K562 (cell line): Measurements from ENCODE around the gene CD82. TPM values are rescaled to one million over a fixed set of nuclear protein-coding genes. Genes with fewer than 3 reads are reported as not detected.

ENCODE experiments used
- ATAC-seq: fragments of 200-7000 bp; cut with Tn5 transposase; 3 replicates; pipeline ENCODE4 v1.9.1; 2020; ENCODE audit warnings: moderate library complexity
- BruUV-seq: library from RNA; stranded (reverse); fragments of 400-500 nt; replicated peaks from 2 replicates; lab custom pipeline; 2021; lab: Mats Ljungman, UMichigan
- CTCF ChIA-PET: fragments of 300-600 bp; formaldehyde crosslinking; extraction: SDS; loops from one replicate; lab custom pipeline; 2021; ENCODE audit warnings: low intra/inter-chr PET ratio; lab: Yijun Ruan, JAX
- POLR2A ChIA-PET: fragments of 300-600, 350-650 bp; sonication (Branson Sonifier 250); formaldehyde crosslinking; extraction: SDS; loops from one replicate; lab custom pipeline; 2021; ENCODE audit warnings: antibody characterized with exemption, inconsistent platforms; lab: Yijun Ruan, JAX
- DNase-seq, 4 experiments: peaks; one replicate each; pipeline versions ENCODE4 v3.0.0 to v3.0.0-alpha.2; 2011 to 2018; ENCODE audit warnings: low spot score in 3 of 4, mixed read lengths in 3 of 4; ENCODE audit errors: extremely low read depth in 1 of 4
- FAIRE-seq: peaks from 2 replicates; lab custom pipeline; 2011; peaks lifted over from hg19 to GRCh38; lab: Jason Lieb, UNC
- H2AFZ ChIP-seq: 2 replicates; pipeline ENCODE4 v1.6.0; 2011; ENCODE audit warnings: low read depth, low read length, control low read depth, inconsistent platforms
- H3K27ac ChIP-seq: fragments of 200-600 bp; 3 replicates; pipeline ENCODE4 v1.8.0; 2011; ENCODE audit warnings: low read depth, mild to moderate bottlenecking, control low read depth, inconsistent platforms, low read length, moderate library complexity, mixed read lengths; ENCODE audit errors: extremely low read depth
- H3K27me3 ChIP-seq, 2 experiments: fragments of 300-600 bp in 1 of 2; 2 replicates in 1 of 2; 3 replicates in 1 of 2; pipeline versions ENCODE4 v1.6.0 to v1.8.0; 2011; ENCODE audit warnings: inconsistent platforms in 2 of 2, low read length in 2 of 2, mild to moderate bottlenecking in 1 of 2, mixed read lengths in 1 of 2, moderate library complexity in 1 of 2; ENCODE audit not compliant: control insufficient read depth in 2 of 2, insufficient read depth in 2 of 2
- H3K36me3 ChIP-seq: fragments of 300-600 bp; 3 replicates; pipeline ENCODE4 v1.8.0; 2011; ENCODE audit warnings: mild to moderate bottlenecking, low read length, inconsistent platforms; ENCODE audit not compliant: control insufficient read depth, insufficient read depth
- H3K4me1 ChIP-seq, 2 experiments: fragments of 200-600 bp in 1 of 2; replicated peaks in 1 of 2; 2 replicates in 1 of 2; 3 replicates in 1 of 2; pipeline versions ENCODE4 v1.5.1 to v1.8.0; 2011; ENCODE audit warnings: inconsistent platforms in 2 of 2, low read length in 2 of 2, mild to moderate bottlenecking in 1 of 2, mixed read lengths in 1 of 2, moderate library complexity in 1 of 2; ENCODE audit not compliant: control insufficient read depth in 2 of 2, insufficient read depth in 2 of 2
- H3K4me2 ChIP-seq: 2 replicates; pipeline ENCODE4 v1.6.1; 2011; ENCODE audit warnings: low read length, control low read depth, inconsistent platforms, mixed read lengths; ENCODE audit not compliant: insufficient read depth
- H3K4me3 ChIP-seq: fragments of 200-600 bp; sonication (generic), shearing (Covaris generic); 2 replicates; pipeline ENCODE4 v1.5.1; 2016; ENCODE audit warnings: control low read depth, inconsistent platforms
- H3K79me2 ChIP-seq: fragments of 200-600 bp; 3 replicates; pipeline ENCODE4 v1.8.0; 2011; ENCODE audit warnings: low read length, inconsistent platforms; ENCODE audit not compliant: control insufficient read depth, insufficient read depth
- H3K9ac ChIP-seq, 2 experiments: 2 replicates each; pipeline versions ENCODE4 v1.6.0 to v1.6.1; 2011; ENCODE audit warnings: low read depth in 2 of 2, low read length in 2 of 2, control low read depth in 1 of 2, inconsistent platforms in 1 of 2, mild to moderate bottlenecking in 1 of 2, mixed read lengths in 1 of 2; ENCODE audit not compliant: insufficient read depth in 1 of 2
- H3K9me1 ChIP-seq: one replicate; pipeline ENCODE4 v1.6.0; 2011; ENCODE audit warnings: inconsistent platforms, mild to moderate bottlenecking, low read length, moderate library complexity; ENCODE audit not compliant: control insufficient read depth, insufficient read depth
- H3K9me3 ChIP-seq: replicated peaks from 2 replicates; pipeline ENCODE4 v1.5.1; 2011; ENCODE audit warnings: low read depth, low read length, inconsistent platforms; ENCODE audit not compliant: control insufficient read depth, insufficient read depth
- H4K20me1 ChIP-seq: replicated peaks from 2 replicates; pipeline ENCODE4 v1.6.1; 2011; ENCODE audit warnings: low read length, inconsistent platforms, mixed read lengths; ENCODE audit not compliant: control insufficient read depth, insufficient read depth
- E2F6 ChIP-seq, 2 experiments: IDR thresholded peaks; 2 replicates each; pipeline ENCODE4 v1.6.1; 2011; ENCODE audit warnings: borderline replicate concordance in 1 of 2, control low read depth in 1 of 2, low read depth in 1 of 2, low read length in 1 of 2, mild to moderate bottlenecking in 1 of 2, mixed read lengths in 1 of 2, moderate library complexity in 1 of 2; ENCODE audit not compliant: insufficient read depth in 1 of 2, insufficient read length in 1 of 2, poor library complexity in 1 of 2, severe bottlenecking in 1 of 2; ENCODE audit errors: extremely low read depth in 1 of 2
- GATA2 ChIP-seq: sonication (generic); formaldehyde crosslinking; IDR thresholded peaks from 2 replicates; pipeline ENCODE4 v1.4.0; 2020; ENCODE audit warnings: mild to moderate bottlenecking, missing genetic modification reagents
- HMGN3 ChIP-seq: IDR thresholded peaks from 2 replicates; pipeline ENCODE4 v1.6.1; 2011; ENCODE audit warnings: borderline replicate concordance, low read depth, mild to moderate bottlenecking, mixed read lengths, low read length; ENCODE audit not compliant: insufficient read length; ENCODE audit errors: extremely low read depth
- IRF2 ChIP-seq: sonication (generic); formaldehyde crosslinking; IDR thresholded peaks from 2 replicates; pipeline ENCODE4 v1.8.1; 2022; ENCODE audit warnings: mild to moderate bottlenecking, missing genetic modification reagents
- POLR2AphosphoS5 ChIP-seq: IDR thresholded peaks from 2 replicates; pipeline ENCODE4 v1.6.1; 2011; ENCODE audit warnings: mild to moderate bottlenecking, low read depth, low read length, moderate library complexity; ENCODE audit not compliant: control insufficient read depth, insufficient read depth
- RBM39 ChIP-seq: fragments of 200-400 bp; formaldehyde crosslinking; optimal IDR thresholded peaks from 2 replicates; pipeline ENCODE3; 2018; ENCODE audit warnings: low read depth, low read length
- SREBF1 ChIP-seq: fragments of 150-350 bp; IDR thresholded peaks from 2 replicates; pipeline ENCODE4 v1.6.1; 2014; ENCODE audit warnings: antibody characterized with exemption, low read depth, low read length, borderline replicate concordance
- SRSF9 ChIP-seq: fragments of 200-400 bp; formaldehyde crosslinking; IDR thresholded peaks from 2 replicates; pipeline ENCODE4 v1.6.1; 2017; ENCODE audit warnings: low read depth, low read length, borderline replicate concordance
- ZFP36 ChIP-seq: fragments of 150-350 bp; IDR thresholded peaks from 2 replicates; pipeline ENCODE4 v1.6.1; 2018; ENCODE audit warnings: low read length, low read depth; ENCODE audit not compliant: partially characterized antibody
- WGBS: fragments of 100-300 bp; shearing (Covaris generic); methylation state at CpG from one replicate; pipeline ENCODE4 v1.1.6; 2016; ENCODE audit warnings: low coverage, mixed read lengths; ENCODE audit not compliant: insufficient coverage; ENCODE audit errors: missing lambda C conversion rate; 5-methylcytosine and 5-hydroxymethylcytosine counted together
- in situ Hi-C: fragments of 300-500 bp; cut with MboI; formaldehyde crosslinking; loops from 4 replicates; pipeline ENCODE4 v1.15.0; 2018; ENCODE audit warnings: inconsistent platforms, mixed read lengths
- intact Hi-C: fragments of 100-400 bp; cut with micrococcal nuclease; formaldehyde crosslinking; loops from 2 replicates; pipeline ENCODE4 v1.14.2; 2022
- polyA plus RNA-seq, 8 experiments: library from polyadenylated mRNA; depleted of rRNA in 4 of 8; stranded (reverse) in 5 of 8; unstranded in 3 of 8; fragments of >200 nt; fragmentation: Nextera tagmentation in 2 of 8; fragmentation: Illumina TruSeq in 1 of 8; extraction: Ambion mirVana in 2 of 8; extraction: Trizol in 1 of 8; gene quantifications; 2 replicates each; pipeline versions ENCODE4 v1.2.1 to v1.2.3, GENCODE V29; 2011 to 2014; ENCODE audit warnings: inconsistent platforms in 1 of 8, missing spikeins in 1 of 8
- total RNA-seq, 7 experiments: library from RNA; depleted of rRNA in 6 of 7; stranded (reverse); fragments of >200 nt in 6 of 7; fragmentation: Illumina TruSeq in 2 of 7; extraction: Trizol in 2 of 7; gene quantifications; 2 replicates each; pipeline versions ENCODE4 v1.2.1 to v1.2.3, GENCODE V29; 2011 to 2021; ENCODE audit warnings: low replicate concordance in 1 of 7

CD82 gene
- total and polyA plus RNA-seq, 9 of the 15 experiments (the other 6 are each of a cell fraction or from before 2014, with no cell fraction given), result 0.27 to 9.4 (median 3.0) TPM

- no peak for TF ChIP-seq RBM39
- Histone ChIP-seq H3K9me1 (no peaks in the 10 kb centered on the region), H3K4me1 (peaks cover 4 to 8% of the 10 kb centered on the region in 2 experiments; a peak in 4 of 5 replicates), H4K20me1 (no peaks in the 10 kb centered on the region), H3K4me2 (no peak overlapping the region), H3K4me3 (no peak overlapping the region), H3K9ac (no peak overlapping the region), H3K27me3 (peaks cover 28 to 61% of the 10 kb centered on the region in 2 experiments; a peak in 4 of 5 replicates), H3K9me3 (no peaks in the 10 kb centered on the region), H3K79me2 (no peaks in the 10 kb centered on the region), H3K27ac (no peak overlapping the region), H3K36me3 (no peaks in the 10 kb centered on the region), H2AFZ (no peak overlapping the region)
- intact Hi-C loops, result no loop called here
- POLR2A ChIA-PET, result no interaction called here
- 3% methylated on average over 8 of the region's 8 CpGs for WGBS
- ATAC-seq (no peak), FAIRE-seq (no peak), DNase-seq (no peak)
- BruUV-seq, result no TSS peak
- CTCF ChIA-PET, result no interaction called here
- in situ Hi-C loops, result no loop called here
Observed at GRCh38 chr11:44629732-44630345, 64.4 kb downstream of the CD82 start.

GRCh38 chr11:44630511-44631210, 65.2 kb downstream of the CD82 start:
- Histone ChIP-seq H2AFZ (no peak overlapping the region), H3K79me2 (no peaks in the 10 kb centered on the region), H3K9me3 (no peaks in the 10 kb centered on the region), H3K27me3 (peaks cover 28 to 69% of the 10 kb centered on the region in 2 experiments; a peak in 4 of 5 replicates), H3K9me1 (no peaks in the 10 kb centered on the region), H3K4me2 (no peak overlapping the region), H3K4me3 (no peak overlapping the region), H4K20me1 (no peaks in the 10 kb centered on the region), H3K4me1 (peaks cover 7 to 10% of the 10 kb centered on the region in 2 experiments; a peak in 4 of 5 replicates), H3K9ac (no peak overlapping the region), H3K36me3 (no peaks in the 10 kb centered on the region), H3K27ac (no peak overlapping the region)
- ATAC-seq (no peak), DNase-seq (no peak), FAIRE-seq (no peak)
- WGBS, result 5% methylated on average over 7 of the region's 7 CpGs
- TF ChIP-seq IRF2 (CRISPR knock-in tag) (no peak), GATA2 (no peak), SREBF1 (no peak), HMGN3 (no peak), SRSF9 (no peak), ZFP36 (peak; percentile 46), E2F6 (IDR thresholded peaks at IDR 0.05; ENCODE audit: borderline replicate concordance in 1 of 2, extremely low read depth in 1 of 2, insufficient read depth in 1 of 2, insufficient read length in 1 of 2, low read depth in 1 of 2, low read length in 1 of 2, poor library complexity in 1 of 2, severe bottlenecking in 1 of 2) (no peak), POLR2AphosphoS5 (no peak)
- no TSS peak for BruUV-seq
- ChIA-PET CTCF (no interaction called here), POLR2A (no interaction called here)
- in situ Hi-C loops, result no loop called here
- intact Hi-C loops, result no loop called here
